WTC11 (cell line): Measurements from ENCODE around the gene PPP1R10. TPM values are rescaled to one million over a fixed set of nuclear protein-coding genes. Genes with fewer than 3 reads are reported as not detected.

Source experiments
- AR ChIP-seq: fragments of 250-450 bp; sonication (Bioruptor Pico); IDR thresholded peaks from 2 replicates; pipeline ENCODE4 v1.9.0; 2021; ENCODE audit warnings: mild to moderate bottlenecking
- CBFB ChIP-seq: sonication (generic); formaldehyde crosslinking; IDR thresholded peaks from 2 replicates; pipeline ENCODE4 v1.8.1; 2022; ENCODE audit warnings: mild to moderate bottlenecking, low read depth, missing genetic modification reagents
- ETV6 ChIP-seq: sonication (generic); formaldehyde crosslinking; IDR thresholded peaks from 2 replicates; pipeline ENCODE4 v1.8.1; 2022; ENCODE audit warnings: mild to moderate bottlenecking, missing genetic modification reagents
- FOXK1 ChIP-seq: sonication (generic); formaldehyde crosslinking; IDR thresholded peaks from 2 replicates; pipeline ENCODE4 v1.8.0; 2022; ENCODE audit warnings: mild to moderate bottlenecking, moderate library complexity, missing genetic modification reagents
- FOXP1 ChIP-seq: sonication (generic); formaldehyde crosslinking; IDR thresholded peaks from 2 replicates; pipeline ENCODE4 v1.8.0; 2022; ENCODE audit warnings: missing genetic modification reagents, mild to moderate bottlenecking, moderate library complexity, borderline replicate concordance
- FOXP4 ChIP-seq: sonication (generic); formaldehyde crosslinking; IDR thresholded peaks from 2 replicates; pipeline ENCODE4 v1.8.0; 2022; ENCODE audit warnings: mild to moderate bottlenecking, missing genetic modification reagents
- JAZF1 ChIP-seq: fragments of 250-450 bp; sonication (Bioruptor Pico); IDR thresholded peaks from 2 replicates; pipeline ENCODE4 v1.9.0; 2021; ENCODE audit warnings: moderate library complexity, mild to moderate bottlenecking, inconsistent platforms
- JUN ChIP-seq: sonication (generic); formaldehyde crosslinking; IDR thresholded peaks from 2 replicates; pipeline ENCODE4 v1.8.0; 2023; ENCODE audit warnings: mild to moderate bottlenecking, missing genetic modification reagents
- NFATC4 ChIP-seq: fragments of 250-450 bp; sonication (Bioruptor Pico); IDR thresholded peaks from 2 replicates; pipeline ENCODE4 v1.9.0; 2021; ENCODE audit warnings: mild to moderate bottlenecking
- NFE2L1 ChIP-seq: sonication (generic); formaldehyde crosslinking; IDR thresholded peaks from 2 replicates; pipeline ENCODE4 v1.8.1; 2023; ENCODE audit warnings: missing genetic modification reagents
- NFYB ChIP-seq: sonication (generic); formaldehyde crosslinking; conservative IDR thresholded peaks from 2 replicates; pipeline ENCODE4 v1.8.0; 2022; ENCODE audit warnings: low read depth, missing genetic modification reagents
- PRDM15 ChIP-seq: sonication (generic); formaldehyde crosslinking; IDR thresholded peaks from 2 replicates; pipeline ENCODE4 v1.8.0; 2022; ENCODE audit warnings: missing genetic modification reagents
- PRRX2 ChIP-seq: fragments of 250-450 bp; sonication (Bioruptor Pico); IDR thresholded peaks from 2 replicates; pipeline ENCODE4 v1.8.0; 2021; ENCODE audit warnings: mild to moderate bottlenecking
- TP53 ChIP-seq: sonication (generic); formaldehyde crosslinking; IDR thresholded peaks from 2 replicates; pipeline ENCODE4 v1.8.1; 2023; ENCODE audit warnings: mild to moderate bottlenecking, missing genetic modification reagents
- USF2 ChIP-seq: sonication (generic); formaldehyde crosslinking; IDR thresholded peaks from 2 replicates; pipeline ENCODE4 v1.8.1; 2023; ENCODE audit warnings: mild to moderate bottlenecking, missing genetic modification reagents, moderate library complexity
- ZBTB21 ChIP-seq: sonication (generic); formaldehyde crosslinking; IDR thresholded peaks from 2 replicates; pipeline ENCODE4 v1.8.1; 2023; ENCODE audit warnings: mild to moderate bottlenecking, missing genetic modification reagents, borderline replicate concordance
- ZNF121 ChIP-seq: sonication (generic); formaldehyde crosslinking; IDR thresholded peaks from 2 replicates; pipeline ENCODE4 v1.8.0; 2023; ENCODE audit warnings: missing genetic modification reagents
- ZNF281 ChIP-seq: sonication (generic); formaldehyde crosslinking; IDR thresholded peaks from 2 replicates; pipeline ENCODE4 v1.8.0; 2023; ENCODE audit warnings: mild to moderate bottlenecking, missing genetic modification reagents
- ZNF317 ChIP-seq: sonication (generic); formaldehyde crosslinking; IDR thresholded peaks from 2 replicates; pipeline ENCODE4 v1.8.1; 2023; ENCODE audit warnings: low read depth, mild to moderate bottlenecking, moderate library complexity, missing genetic modification reagents, borderline replicate concordance
- ZNF416 ChIP-seq: fragments of 250-450 bp; sonication (Bioruptor Pico); IDR thresholded peaks from 2 replicates; pipeline ENCODE4 v1.9.0; 2021; ENCODE audit warnings: mild to moderate bottlenecking, inconsistent platforms
- ZNF512 ChIP-seq: sonication (generic); formaldehyde crosslinking; IDR thresholded peaks from 2 replicates; pipeline ENCODE4 v1.8.1; 2022; ENCODE audit warnings: missing genetic modification reagents, borderline replicate concordance
- ZSCAN18 ChIP-seq: fragments of 250-450 bp; sonication (Bioruptor Pico); IDR thresholded peaks from 2 replicates; pipeline ENCODE4 v2.1.2; 2022; ENCODE audit warnings: mild to moderate bottlenecking, moderate library complexity
- total RNA-seq: library from RNA; stranded (reverse); gene quantifications from 3 replicates; pipeline ENCODE4 v1.2.3, GENCODE V29; 2021

The PPP1R10 gene
- total RNA-seq, 1 experiment from 2014 or later, result 83.1 TPM

GRCh38 chr6:30647242-30648116, 30.4 kb upstream of the PPP1R10 start (continued):
- TF ChIP-seq ZNF416 (CRISPR knock-in tag), result no peak
- TF ChIP-seq FOXP4 (CRISPR knock-in tag), result peak; percentile 81
- TF ChIP-seq ETV6, result peak; percentile 83
- TF ChIP-seq JAZF1 (CRISPR knock-in tag), result no peak
- TF ChIP-seq ZNF317 (CRISPR knock-in tag), result peak; percentile 53; the same call in 1 of the 2 replicates
- no peak for TF ChIP-seq NFYB (CRISPR knock-in tag)
- no peak for TF ChIP-seq NFATC4 (CRISPR knock-in tag)
- TF ChIP-seq TP53 (CRISPR knock-in tag), result no peak
- peak; percentile 27; the same call in 1 of the 2 replicates for TF ChIP-seq PRDM15
- peak; percentile 45; the same call in 1 of the 2 replicates for TF ChIP-seq ZBTB21 (CRISPR knock-in tag)
- 0 out of 2 replicates have a peak, but pooled peaks have one; percentile 18 for TF ChIP-seq USF2 (CRISPR knock-in tag)
- no peak; the same call in 1 of the 2 replicates for TF ChIP-seq JUN (CRISPR knock-in tag)
- TF ChIP-seq ZNF121 (CRISPR knock-in tag), result peak; percentile 57; the same call in 1 of the 2 replicates
- no peak for TF ChIP-seq AR
- no peak for TF ChIP-seq ZNF512
- peak; percentile 71 for TF ChIP-seq FOXK1 (CRISPR knock-in tag)
- TF ChIP-seq CBFB (CRISPR knock-in tag), result no peak
- no peak for TF ChIP-seq NFE2L1 (CRISPR knock-in tag)
- peak; percentile 78; the same call in 1 of the 2 replicates for TF ChIP-seq ZNF281 (CRISPR knock-in tag)
- TF ChIP-seq ZSCAN18 (CRISPR knock-in tag), result no peak
- TF ChIP-seq PRRX2, result no peak
- TF ChIP-seq FOXP1 (CRISPR knock-in tag), result peak; percentile 64; the same call in 1 of the 2 replicates
